NOMO-1 treated with DMSO at 0.1 percent for 48 hours (cell line): Measurements from ENCODE around the gene SLC12A9.
A peak's percentile ranks its signal among the peaks of the same experiment; 100 is the strongest.

Experiments used
- DNase-seq: peaks from one replicate; lab custom pipeline; 2025; ENCODE audit not compliant: unreplicated experiment; lab: John Stamatoyannopoulos, UW

SLC12A9 gene

GRCh38 chr7:100894860-100895700 is 42.6 kb downstream of the SLC12A9 start:
- no peak for DNase-seq

GRCh38 chr7:100895701-100895955 is 43.1 kb downstream of the SLC12A9 start, which contains the start of gene ACHE:
Gene ACHE, minus strand, starts transcription at chr7:100895888. Its CDS starts 1,656 bp downstream, at chr7:100894232.
- DNase-seq = no peak

- DNase-seq = peak; percentile 38
Observed at GRCh38 chr7:100895956-100896731, 43.6 kb downstream of the SLC12A9 start.

GRCh38 chr7:100896732-100897608 is 44.5 kb downstream of the SLC12A9 start:
- no peak for DNase-seq

- DNase-seq = no peak
Observed at GRCh38 chr7:100897772-100898454, 45.4 kb downstream of the SLC12A9 start.

GRCh38 chr7:100899432-100899831 is 46.9 kb downstream of the SLC12A9 start:
- DNase-seq = no peak

GRCh38 chr7:100900978-100901377 is 48.5 kb downstream of the SLC12A9 start:
- no peak for DNase-seq

- no peak for DNase-seq
Observed at GRCh38 chr7:100901921-100902332, 49.4 kb downstream of the SLC12A9 start.

- no peak for DNase-seq
Observed at GRCh38 chr7:100902638-100903037, 50.1 kb downstream of the SLC12A9 start.

GRCh38 chr7:100908512-100908911 is 56.0 kb downstream of the SLC12A9 start:
- DNase-seq = no peak

GRCh38 chr7:100910443-100910842 is 57.9 kb downstream of the SLC12A9 start:
- peak; percentile 79 for DNase-seq

- no peak for DNase-seq
Observed at GRCh38 chr7:100911484-100911883, 59.0 kb downstream of the SLC12A9 start.

- no peak for DNase-seq
Observed at GRCh38 chr7:100914208-100914878, 61.8 kb downstream of the SLC12A9 start.

GRCh38 chr7:100914879-100915447 is 62.5 kb downstream of the SLC12A9 start:
- no peak for DNase-seq
